Osteoblast (primary cell): ENCODE data around the gene SFXN2. TPM values are rescaled to one million over a fixed set of nuclear protein-coding genes. Genes with fewer than 3 reads are reported as not detected.

Experiments used
- DNase-seq: peaks from one replicate; pipeline ENCODE4 v3.0.0; 2011; ENCODE audit warnings: low spot score, mixed read lengths; ENCODE audit not compliant: insufficient read length; ENCODE audit errors: missing footprints
- H2AFZ ChIP-seq: 2 replicates; pipeline ENCODE4 v1.6.0; 2011; ENCODE audit warnings: mild to moderate bottlenecking, low read length
- H3K27ac ChIP-seq: 2 replicates; pipeline ENCODE4 v1.5.1; 2011; ENCODE audit warnings: mild to moderate bottlenecking, low read depth, low read length, moderate library complexity
- H3K27me3 ChIP-seq: 2 replicates; pipeline ENCODE4 v1.6.0; 2012; ENCODE audit warnings: mild to moderate bottlenecking, control low read depth, inconsistent platforms, low read length, moderate library complexity; ENCODE audit not compliant: insufficient read depth
- H3K36me3 ChIP-seq: 2 replicates; pipeline ENCODE4 v1.5.1; 2011; ENCODE audit warnings: mild to moderate bottlenecking, low read length, control low read depth, moderate library complexity; ENCODE audit not compliant: insufficient read depth
- H3K4me1 ChIP-seq: 2 replicates; pipeline ENCODE4 v1.5.1; 2011; ENCODE audit warnings: mild to moderate bottlenecking, low read length, control low read depth, moderate library complexity; ENCODE audit not compliant: insufficient read depth
- H3K4me2 ChIP-seq: 2 replicates; pipeline ENCODE4 v1.6.0; 2011; ENCODE audit warnings: mild to moderate bottlenecking, low read length; ENCODE audit not compliant: insufficient read depth
- H3K4me3 ChIP-seq: fragments of 200-600 bp; sonication (generic); 3 replicates; pipeline ENCODE4 v1.5.1; 2012; ENCODE audit warnings: mild to moderate bottlenecking, low read length, inconsistent platforms; ENCODE audit not compliant: insufficient read depth
- H3K79me2 ChIP-seq: 2 replicates; pipeline ENCODE4 v1.6.0; 2012; ENCODE audit warnings: mild to moderate bottlenecking, low read length, control low read depth, inconsistent platforms; ENCODE audit not compliant: insufficient read depth
- H3K9me3 ChIP-seq: 2 replicates; pipeline ENCODE4 v1.5.1; 2011; ENCODE audit warnings: low read depth, low read length, control low read depth
- H4K20me1 ChIP-seq: 2 replicates; pipeline ENCODE4 v1.6.0; 2012; ENCODE audit warnings: mild to moderate bottlenecking, low read length, control low read depth; ENCODE audit not compliant: insufficient read depth
- total RNA-seq: library from RNA; depleted of rRNA; stranded (reverse); fragments of >200 nt; gene quantifications from 2 replicates; pipeline ENCODE4 v1.2.3, GENCODE V29; 2012
- TF ChIP-seq, protein P1 (sequence below): IDR thresholded peaks from 2 replicates; pipeline ENCODE4 v1.5.1; 2011; ENCODE audit warnings: mild to moderate bottlenecking, low read depth, low read length, moderate library complexity; ENCODE audit errors: extremely low read depth

The SFXN2 gene
- total RNA-seq, 1 donor: 3.6 TPM

DNA sequence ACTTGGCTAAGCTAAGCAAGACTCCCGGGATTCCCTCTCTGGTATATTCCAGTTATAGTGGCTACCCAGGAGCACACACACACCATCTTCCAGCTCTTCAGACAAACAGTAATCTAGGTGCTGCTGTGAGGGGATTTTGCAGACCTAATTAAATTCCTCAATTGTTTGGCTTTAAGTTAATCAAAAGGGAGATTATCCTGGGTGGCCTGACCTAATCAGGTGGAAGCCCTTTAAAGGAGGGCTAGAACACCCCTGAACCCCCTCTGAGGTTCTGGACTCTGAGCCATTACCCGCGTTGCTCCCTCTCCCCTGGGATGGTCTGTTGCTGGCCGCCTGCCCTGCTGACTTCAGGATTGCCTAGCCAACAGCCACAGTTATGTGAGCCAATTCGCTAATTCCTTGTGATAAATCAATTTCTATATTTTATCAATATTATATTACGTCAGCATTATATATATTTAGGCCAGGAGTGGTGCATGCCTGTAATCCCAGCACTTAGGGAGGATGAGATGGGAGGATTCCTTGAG is 6.4 kb downstream of the SFXN2 start:
- Histone ChIP-seq H3K4me3 (no peak overlapping the region), H3K27ac (no peak overlapping the region), H4K20me1 (no peaks in the 10 kb centered on the region), H3K4me2 (no peak overlapping the region), H3K36me3 (no peaks in the 10 kb centered on the region), H3K27me3 (no peaks in the 10 kb centered on the region), H2AFZ (no peak overlapping the region), H3K79me2 (peaks cover 15% of the 10 kb centered on the region), H3K9me3 (no peaks in the 10 kb centered on the region), H3K4me1 (no peaks in the 10 kb centered on the region)
- TF ChIP-seq, protein P1, sequence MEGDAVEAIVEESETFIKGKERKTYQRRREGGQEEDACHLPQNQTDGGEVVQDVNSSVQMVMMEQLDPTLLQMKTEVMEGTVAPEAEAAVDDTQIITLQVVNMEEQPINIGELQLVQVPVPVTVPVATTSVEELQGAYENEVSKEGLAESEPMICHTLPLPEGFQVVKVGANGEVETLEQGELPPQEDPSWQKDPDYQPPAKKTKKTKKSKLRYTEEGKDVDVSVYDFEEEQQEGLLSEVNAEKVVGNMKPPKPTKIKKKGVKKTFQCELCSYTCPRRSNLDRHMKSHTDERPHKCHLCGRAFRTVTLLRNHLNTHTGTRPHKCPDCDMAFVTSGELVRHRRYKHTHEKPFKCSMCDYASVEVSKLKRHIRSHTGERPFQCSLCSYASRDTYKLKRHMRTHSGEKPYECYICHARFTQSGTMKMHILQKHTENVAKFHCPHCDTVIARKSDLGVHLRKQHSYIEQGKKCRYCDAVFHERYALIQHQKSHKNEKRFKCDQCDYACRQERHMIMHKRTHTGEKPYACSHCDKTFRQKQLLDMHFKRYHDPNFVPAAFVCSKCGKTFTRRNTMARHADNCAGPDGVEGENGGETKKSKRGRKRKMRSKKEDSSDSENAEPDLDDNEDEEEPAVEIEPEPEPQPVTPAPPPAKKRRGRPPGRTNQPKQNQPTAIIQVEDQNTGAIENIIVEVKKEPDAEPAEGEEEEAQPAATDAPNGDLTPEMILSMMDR: no peak
- DNase-seq: no peak

DNA sequence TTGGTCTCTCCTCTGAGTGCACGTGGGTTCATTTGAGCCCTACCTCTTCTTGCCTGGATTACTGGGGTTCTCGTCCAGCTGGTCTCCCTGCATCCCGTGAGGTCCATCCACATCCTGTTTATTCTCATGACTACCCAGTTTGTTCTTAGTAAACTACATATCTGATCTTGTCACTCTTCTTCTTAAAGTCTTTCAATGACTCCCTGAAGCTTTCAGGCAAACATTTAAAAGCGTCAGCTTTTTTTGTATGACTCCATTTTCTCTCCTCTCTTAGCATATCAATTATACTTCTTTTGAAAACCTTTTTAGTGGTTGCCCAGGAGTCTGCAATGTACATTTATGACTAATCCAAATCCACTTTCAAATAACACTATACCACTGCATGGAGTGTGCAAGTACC is 7.5 kb downstream of the SFXN2 start:
- H3K27me3 ChIP-seq: no peaks in the 10 kb centered on the region
- no peak for DNase-seq

DNA sequence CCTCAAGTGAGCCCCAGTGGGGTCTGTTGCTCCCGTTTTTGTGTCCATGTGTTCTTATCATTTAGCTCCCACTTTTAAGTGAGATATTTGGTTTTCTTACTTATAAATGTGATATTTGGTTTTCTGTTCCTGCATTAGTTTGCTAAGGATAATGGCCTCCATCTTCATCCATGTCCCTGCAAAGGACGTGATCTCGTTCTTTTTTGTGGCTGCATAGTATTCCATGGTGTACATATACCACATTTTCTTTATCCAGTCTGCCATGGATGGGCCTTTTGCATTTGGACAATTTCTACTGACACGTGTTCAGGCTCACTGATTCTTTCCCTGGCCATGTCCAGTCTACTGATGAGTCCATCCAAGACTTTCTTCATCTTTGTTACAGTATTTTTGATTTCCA is 9.6 kb downstream of the SFXN2 start:
- Histone ChIP-seq H3K4me3 (no peak overlapping the region), H3K4me2 (no peak overlapping the region), H3K9me3 (no peaks in the 10 kb centered on the region), H3K27me3 (no peaks in the 10 kb centered on the region), H2AFZ (no peak overlapping the region), H3K79me2 (peaks cover 8% of the 10 kb centered on the region), H3K27ac (no peak overlapping the region), H4K20me1 (no peaks in the 10 kb centered on the region), H3K36me3 (no peaks in the 10 kb centered on the region), H3K4me1 (peaks cover 8% of the 10 kb centered on the region)
- DNase-seq: no peak
- TF ChIP-seq, protein P1: no peak

More for the DNA sequence above, 7.5 kb downstream of the SFXN2 start:
- Histone ChIP-seq H3K4me1 (peaks cover 8% of the 10 kb centered on the region), H3K27ac (no peak overlapping the region), H4K20me1 (no peaks in the 10 kb centered on the region), H3K79me2 (peaks cover 8% of the 10 kb centered on the region), H3K4me2 (no peak overlapping the region), H2AFZ (no peak overlapping the region), H3K9me3 (no peaks in the 10 kb centered on the region), H3K4me3 (no peak overlapping the region), H3K36me3 (no peaks in the 10 kb centered on the region)
- TF ChIP-seq, protein P1: no peak

DNA sequence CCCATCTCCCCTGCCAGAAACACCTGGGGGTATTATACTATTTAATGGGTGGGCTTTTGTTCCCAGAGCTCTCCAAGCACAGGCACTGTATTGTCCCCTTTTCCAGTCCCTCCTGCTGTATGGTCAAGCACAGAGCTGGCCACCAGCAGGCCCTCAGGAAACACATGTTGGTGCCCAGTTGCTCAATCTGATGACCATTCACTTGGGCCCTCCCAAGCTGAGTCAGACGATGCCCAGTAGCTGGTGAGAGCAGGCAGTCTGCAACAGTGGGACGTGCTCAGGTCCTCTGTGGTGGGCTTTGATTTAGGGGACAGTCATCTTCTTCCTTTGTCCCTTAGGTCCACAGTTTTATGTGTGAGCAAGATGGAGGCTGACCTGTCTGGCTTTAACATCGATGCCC is 11.8 kb downstream of the SFXN2 start:
- H3K4me3 ChIP-seq: no peak overlapping the region

More for the DNA sequence above, 11.8 kb downstream of the SFXN2 start:
- H3K36me3 ChIP-seq: peaks cover 3% of the 10 kb centered on the region
- no peaks in the 10 kb centered on the region for H3K27me3 ChIP-seq
- DNase-seq: peak; percentile 70
- TF ChIP-seq, protein P1: no peak
- H3K79me2 ChIP-seq: peaks cover 8% of the 10 kb centered on the region
- H3K4me1 ChIP-seq: peaks cover 10% of the 10 kb centered on the region
- H4K20me1 ChIP-seq: no peaks in the 10 kb centered on the region
- H3K9me3 ChIP-seq: no peaks in the 10 kb centered on the region
- H3K4me2 ChIP-seq: no peak overlapping the region
- peak overlapping the region; percentile 40 for H3K27ac ChIP-seq
- H2AFZ ChIP-seq: peak overlapping the region; percentile 6
